Measurements from ENCODE around the gene ALAS2. TPM values are rescaled to one million over a fixed set of nuclear protein-coding genes. Genes with fewer than 3 reads are reported as not detected.

Gene ALAS2
- total and polyA plus RNA-seq, 2 of the 8 experiments (the other 6 are each of a cell fraction or from before 2014, with no cell fraction given): 0.27 to 0.32 TPM

- no peak within 1 kb of the TSS for H3K23ac ChIP-seq (ENCODE audit: insufficient read length)
- no peaks in the 10 kb centered on the region for H4K20me1 ChIP-seq (replicated peaks in 1 of 2; ENCODE audit: control insufficient read depth in 1 of 2, insufficient read depth in 2 of 2, low read length in 2 of 2)
- ChIA-PET POLR2A (ENCODE audit: partially characterized antibody) (no interaction called here), CTCF (ENCODE audit: partially characterized antibody) (interaction anchor here (1.2 kb wide), 1 partner anchor 9 kb away, joined by 3 read pairs; no protein-coding TSS in a partner anchor)
- DNase-seq (ENCODE audit: low read depth in 1 of 2, low spot score in 2 of 2): no peak
- no peak within 1 kb of the TSS for H4K91ac ChIP-seq (replicated peaks; ENCODE audit: insufficient read length, low read length)
- H3K4me1 ChIP-seq (replicated peaks in 1 of 4; ENCODE audit: control insufficient read depth in 3 of 4, insufficient read depth in 4 of 4, low read length in 3 of 4): no peaks in the 10 kb centered on the region
- H4K8ac ChIP-seq (ENCODE audit: extremely low read depth, insufficient read depth, low read length): no peak within 1 kb of the TSS
- no peak within 1 kb of the TSS for H3K56ac ChIP-seq (replicated peaks; ENCODE audit: insufficient read length, low read depth, low read length)
- WGBS, 2 experiments (ENCODE audit: extremely low coverage in 1 of 2, insufficient coverage in 1 of 2, insufficient read length in 1 of 2, insufficient replicate concordance in 2 of 2, low coverage in 1 of 2, low lambda C conversion rate in 2 of 2, missing lambda C conversion rate in 1 of 2): 80% methylated on average over 1 of the region's 2 CpGs; no CpG with 5 or more reads in 1 of the 2 experiments
- no peak within 1 kb of the TSS for H2BK120ac ChIP-seq (replicated peaks; ENCODE audit: low read depth, low read length)
- H2BK20ac ChIP-seq (ENCODE audit: low read length): no peak within 1 kb of the TSS
- no peak within 1 kb of the TSS for H2BK5ac ChIP-seq (ENCODE audit: low read depth, low read length)
- H2AFZ ChIP-seq (ENCODE audit: low read length): no peak within 1 kb of the TSS
- H4K5ac ChIP-seq (ENCODE audit: insufficient read length, low read depth, low read length): no peak within 1 kb of the TSS
- no peaks in the 10 kb centered on the region for H3K79me2 ChIP-seq (ENCODE audit: control insufficient read depth in 1 of 2, insufficient read depth in 2 of 2, low read length in 2 of 2)
- no peak within 1 kb of the TSS for H3K4me2 ChIP-seq (ENCODE audit: insufficient read depth in 1 of 2, low read depth in 2 of 2, low read length in 2 of 2)
- H2BK15ac ChIP-seq (ENCODE audit: low read length): no peak within 1 kb of the TSS
- H2BK12ac ChIP-seq (ENCODE audit: low read depth, low read length): no peak within 1 kb of the TSS
- H3K27ac ChIP-seq (ENCODE audit: low read depth, low read length): no peak within 1 kb of the TSS
- H3K14ac ChIP-seq (ENCODE audit: insufficient read length): no peak within 1 kb of the TSS
- no peaks in the 10 kb centered on the region for H3K23me2 ChIP-seq (ENCODE audit: low read depth, low read length)
- no peak within 1 kb of the TSS for H3K18ac ChIP-seq (ENCODE audit: extremely low read depth, low read length)
- no peaks in the 10 kb centered on the region for H3K36me3 ChIP-seq (ENCODE audit: control insufficient read depth in 2 of 4, insufficient read depth in 4 of 4, low read length in 3 of 4)
- no peaks in the 10 kb centered on the region for H3K27me3 ChIP-seq (replicated peaks in 1 of 4; ENCODE audit: control insufficient read depth in 3 of 4, extremely low read depth in 1 of 4, insufficient read depth in 3 of 4, low read length in 3 of 4)
- H3K4ac ChIP-seq (replicated peaks; ENCODE audit: insufficient read length, low read depth, low read length): no peak within 1 kb of the TSS
- H3K79me1 ChIP-seq (ENCODE audit: low read depth, low read length): no peaks in the 10 kb centered on the region
- H2AK5ac ChIP-seq (ENCODE audit: low read depth, low read length): no peak within 1 kb of the TSS
- TF ChIP-seq POU5F1 (IDR thresholded peaks at IDR 0.05; ENCODE audit: low read depth, low read length): no peak
- no peak for TF ChIP-seq BACH1 (IDR thresholded peaks at IDR 0.05; ENCODE audit: low read length)
- TF ChIP-seq CBX5 (IDR thresholded peaks at IDR 0.05; ENCODE audit: low read depth, low read length): no peak
- TF ChIP-seq SP2 (IDR thresholded peaks at IDR 0.05; ENCODE audit: low read length): no peak
- H3K4me3 ChIP-seq (ENCODE audit: extremely low read depth in 1 of 4, insufficient read depth in 2 of 4, low read depth in 3 of 4, low read length in 4 of 4): no peak within 1 kb of the TSS
- no peak for FAIRE-seq
- no peak within 1 kb of the TSS for H3K9ac ChIP-seq (replicated peaks in 1 of 4; ENCODE audit: extremely low read depth in 1 of 4, low read depth in 3 of 4, low read length in 3 of 4)
- H3K9me3 ChIP-seq (ENCODE audit: insufficient read depth in 2 of 2, low read depth in 1 of 2, low read length in 1 of 2): no peaks in the 10 kb centered on the region
These were observed 36.7 kb downstream of the ALAS2 start, which contains the start of gene PFKFB1 for GRCh38 chrX:54994099-54994498. Gene PFKFB1, minus strand, starts transcription at chrX:54994188. Its CDS starts 181 bp downstream, at chrX:54994007.
